Activated naive CD4-positive, alpha-beta T cell treated with Interleukin-2 at 50 U/mL for 16 hours (primary cell): ENCODE measurements around the gene MEIS2.

Experiments
- DNase-seq: peaks from one replicate; pipeline ENCODE4 v3.0.0-alpha.2; 2020

Gene MEIS2

GRCh38 chr15:36951731-36952247 is 148.6 kb downstream of the MEIS2 start:
- no peak for DNase-seq

GRCh38 chr15:36950371-36950770 is 150.0 kb downstream of the MEIS2 start:
- no peak for DNase-seq

GRCh38 chr15:36948982-36949381 is 151.4 kb downstream of the MEIS2 start:
- no peak for DNase-seq

- DNase-seq, result no peak
Measured at GRCh38 chr15:36947035-36947719, 153.2 kb downstream of the MEIS2 start.

DNA sequence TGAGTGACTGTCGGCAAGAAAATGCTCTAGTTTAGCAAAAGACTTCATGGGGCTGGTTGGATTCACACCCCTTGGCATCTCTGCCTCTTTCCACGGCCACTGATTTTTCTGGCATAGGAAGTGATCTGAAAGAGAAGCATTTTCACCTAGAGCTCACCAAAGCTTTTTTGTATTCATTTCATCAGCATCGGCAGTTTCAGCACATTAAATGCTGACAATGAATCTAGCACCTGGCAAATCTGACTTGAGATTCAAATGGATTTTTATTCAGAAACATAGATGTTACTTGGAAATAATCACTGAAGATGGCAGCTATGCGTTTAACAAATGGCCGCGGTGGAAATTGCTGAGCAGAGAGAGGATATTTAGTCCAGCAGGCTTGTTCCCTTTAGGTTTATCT is 155.9 kb downstream of the MEIS2 start:
- DNase-seq, result no peak

- DNase-seq, result no peak
Measured at GRCh38 chr15:36943508-36944361, 156.6 kb downstream of the MEIS2 start.

- no peak for DNase-seq
Measured at GRCh38 chr15:36942248-36942827, 158.0 kb downstream of the MEIS2 start.

GRCh38 chr15:36941798-36942197 is 158.6 kb downstream of the MEIS2 start:
- DNase-seq, result no peak

GRCh38 chr15:36940636-36941260 is 159.6 kb downstream of the MEIS2 start:
- no peak for DNase-seq

DNA sequence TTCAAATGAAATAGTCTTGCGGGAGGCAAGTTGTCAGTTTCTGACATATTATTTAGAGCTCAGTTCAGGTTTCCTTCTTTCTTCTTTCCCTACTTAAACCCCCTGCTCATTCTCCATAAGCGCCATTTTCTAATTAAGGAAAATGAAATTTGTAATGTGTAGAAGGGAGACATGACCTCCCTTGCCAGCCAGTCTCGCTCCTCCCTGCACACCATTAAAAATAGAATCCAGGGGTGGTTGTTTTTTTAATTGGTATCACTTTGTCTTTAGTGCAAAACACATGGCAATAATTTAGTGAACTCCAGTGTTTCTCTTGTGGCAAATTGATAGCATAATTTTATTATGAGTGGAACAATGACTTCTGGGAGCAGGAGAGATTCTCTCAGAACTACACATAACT is 160.1 kb downstream of the MEIS2 start:
- DNase-seq, result no peak

DNA sequence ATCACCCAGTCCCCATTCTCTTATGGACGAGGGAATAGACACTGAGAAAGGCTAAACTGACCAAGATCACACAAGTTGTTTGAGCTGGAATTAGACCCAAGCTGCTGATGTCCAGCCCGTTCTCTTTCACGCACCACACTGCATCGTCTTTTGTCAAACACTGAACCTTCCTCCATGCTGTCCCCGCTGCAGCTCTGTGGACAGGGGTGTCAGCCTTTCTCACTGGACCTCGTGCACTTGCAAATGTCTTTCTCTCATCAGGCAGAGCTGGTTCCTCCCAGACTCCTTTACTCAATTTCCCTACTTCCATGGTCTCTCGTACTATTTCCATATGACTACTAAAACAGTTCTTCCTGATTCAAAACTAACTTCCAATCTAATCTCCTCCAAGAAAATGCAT is 161.6 kb downstream of the MEIS2 start:
- no peak for DNase-seq

DNA sequence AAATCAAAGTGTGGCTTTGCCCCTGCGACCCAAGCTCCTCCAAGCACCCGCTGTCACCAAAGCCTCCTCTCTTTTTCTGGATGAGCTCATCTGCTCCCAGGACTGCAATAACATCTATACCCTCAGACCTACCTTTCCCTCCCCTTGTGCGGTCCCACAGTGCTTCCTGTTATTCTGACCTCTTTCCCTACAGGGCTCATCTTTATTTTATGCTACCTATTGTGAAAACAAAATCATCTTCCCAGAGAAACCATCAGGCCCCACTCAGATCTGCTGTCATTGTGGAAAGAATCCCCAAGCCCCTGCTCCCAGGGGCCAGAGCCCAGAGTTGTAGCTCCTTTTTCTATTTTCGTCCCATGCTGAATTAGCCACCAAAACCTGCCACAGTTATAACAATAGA is 162.2 kb downstream of the MEIS2 start:
- DNase-seq, result no peak

GRCh38 chr15:36936613-36937012 is 163.7 kb downstream of the MEIS2 start:
- DNase-seq, result no peak

- no peak for DNase-seq
Measured at GRCh38 chr15:36933255-36933990, 166.9 kb downstream of the MEIS2 start.

GRCh38 chr15:36932070-36932469 is 168.3 kb downstream of the MEIS2 start:
- DNase-seq, result no peak

DNA sequence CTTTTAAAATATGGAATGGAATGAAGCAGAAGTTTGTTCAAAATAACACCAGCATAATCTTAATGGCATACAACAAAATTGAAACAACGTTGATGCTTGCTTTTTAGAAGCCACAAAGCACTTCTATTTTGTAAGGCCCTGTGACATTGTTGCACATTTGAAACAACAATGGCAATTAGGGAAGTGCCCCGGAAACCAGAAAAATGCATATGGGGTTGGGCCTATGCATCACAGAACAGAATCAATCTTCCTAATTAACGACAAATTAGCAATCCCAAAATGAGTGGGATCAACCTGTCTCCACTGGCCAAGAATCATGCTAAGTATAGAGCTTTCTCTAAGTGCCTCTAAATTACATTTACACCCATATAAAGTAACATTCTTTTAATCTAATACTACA is 168.9 kb downstream of the MEIS2 start:
- DNase-seq, result no peak

GRCh38 chr15:36926427-36926825 is 173.9 kb downstream of the MEIS2 start:
- DNase-seq, result no peak

DNA sequence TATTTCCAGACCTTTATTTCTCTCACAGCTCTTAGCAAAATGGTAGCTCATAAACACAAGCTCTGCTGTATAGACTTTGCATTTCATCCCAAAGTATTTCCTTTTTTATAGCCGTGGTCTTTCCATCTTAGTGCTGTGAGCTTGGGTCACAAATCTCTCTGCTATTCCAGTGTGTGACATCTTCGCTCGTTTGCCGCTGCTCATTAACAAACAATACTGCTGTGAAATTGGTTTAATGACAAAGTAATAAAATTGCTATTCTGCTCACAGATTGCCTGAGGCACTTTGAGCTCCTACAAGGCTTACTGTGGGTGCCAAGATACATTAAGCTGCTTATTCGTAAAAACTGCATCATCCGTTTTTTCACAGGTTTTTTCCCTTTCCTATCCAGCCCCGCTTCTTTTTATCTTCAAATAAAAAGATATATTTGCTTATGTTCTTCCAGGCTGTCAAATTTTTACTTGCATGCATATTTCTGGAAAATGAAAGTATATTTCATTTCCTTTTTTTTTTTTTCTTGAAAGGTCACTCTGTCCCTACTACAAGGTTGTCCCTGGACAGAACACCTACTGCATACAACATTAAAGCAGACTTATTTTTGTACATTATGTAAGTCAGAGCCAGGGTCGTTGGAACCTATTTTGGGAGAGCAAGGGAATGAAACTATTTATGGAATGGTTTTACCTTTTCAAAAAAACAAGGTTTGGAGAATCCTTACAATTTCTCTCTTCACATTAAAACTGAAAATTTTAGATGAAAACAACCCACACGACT is 174.5 kb downstream of the MEIS2 start:
- DNase-seq, result no peak

GRCh38 chr15:36925049-36925448 is 175.3 kb downstream of the MEIS2 start:
- no peak for DNase-seq

GRCh38 chr15:36924034-36924433 is 176.3 kb downstream of the MEIS2 start:
- no peak for DNase-seq

- DNase-seq, result no peak
Measured at GRCh38 chr15:36921484-36922091, 178.8 kb downstream of the MEIS2 start.
